Suprapubic skin (tissue), 3 donors: ENCODE measurements around the gene DTNA.

Source experiments
- CTCF ChIP-seq, 2 donors: fragments of 200-600 bp in 1 of 2; fragments of 450-650 bp in 1 of 2; sonication (generic) in 1 of 2; IDR thresholded peaks; one replicate each; pipeline ENCODE4 v1.5.1; 2016 to 2019; ENCODE audit warnings: antibody characterized with exemption in 2 of 2, mild to moderate bottlenecking in 1 of 2, moderate library complexity in 1 of 2
- POLR2A ChIP-seq, 2 donors: fragments of 450-650 bp; IDR thresholded peaks; one replicate each; pipeline ENCODE4 v1.6.1; 2017; ENCODE audit warnings: antibody characterized with exemption in 2 of 2, mild to moderate bottlenecking in 2 of 2, moderate library complexity in 2 of 2

- TF ChIP-seq CTCF (IDR thresholded peaks at IDR 0.05) = no peak
- TF ChIP-seq POLR2A (IDR thresholded peaks at IDR 0.05) = no peak
Observed at GRCh38 chr18:34749721-34750120, 39.6 kb downstream of the DTNA start.
